ENCODE data around the gene GPS1. TPM values are rescaled to one million over a fixed set of nuclear protein-coding genes. Genes with fewer than 3 reads are reported as not detected.

Gene GPS1
- total and polyA plus RNA-seq, 2 of the 4 experiments (the other 2 are of a cell fraction) = 157 to 181 TPM

DNA sequence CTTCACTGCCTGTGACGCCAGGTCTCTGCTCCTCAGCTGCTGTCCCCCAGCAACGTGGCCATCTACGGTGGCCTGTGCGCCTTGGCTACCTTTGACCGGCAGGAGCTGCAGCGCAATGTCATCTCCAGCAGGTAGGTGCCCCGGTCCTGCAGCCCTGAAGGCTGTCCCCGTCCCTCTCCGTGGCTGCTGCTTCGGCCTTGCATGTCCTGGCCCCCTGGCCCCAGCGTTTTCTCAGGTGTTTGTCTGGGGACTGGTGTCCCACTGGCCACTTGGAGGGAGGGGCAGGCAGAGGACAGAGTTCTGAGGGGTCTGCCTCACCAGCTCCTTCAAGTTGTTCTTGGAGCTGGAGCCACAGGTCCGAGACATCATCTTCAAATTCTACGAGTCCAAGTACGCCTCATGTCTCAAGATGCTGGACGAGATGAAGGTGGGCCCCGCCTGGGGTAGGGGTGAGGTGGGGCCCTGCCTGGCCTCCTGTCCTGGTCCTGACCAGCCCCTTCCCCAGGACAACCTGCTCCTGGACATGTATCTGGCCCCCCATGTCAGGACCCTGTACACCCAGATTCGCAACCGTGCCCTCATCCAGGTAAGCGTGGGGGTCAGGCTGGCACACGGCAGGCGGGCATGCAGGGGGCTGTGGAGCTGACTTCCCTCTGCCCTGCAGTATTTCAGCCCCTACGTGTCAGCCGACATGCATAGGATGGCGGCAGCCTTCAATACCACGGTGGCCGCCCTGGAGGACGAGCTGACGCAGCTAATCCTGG lies 4.4 kb downstream of the GPS1 start:
- in situ Hi-C loops (cut with MboI; ENCODE audit: low sequenced_read_pairs) = no loop called here

More for the DNA sequence above, 4.4 kb downstream of the GPS1 start:
- H3K56ac ChIP-seq (ENCODE audit: extremely low read depth, insufficient read depth, low read length) = no peak overlapping the region
- H3K18ac ChIP-seq (ENCODE audit: low read depth, low read length) = no peak overlapping the region
- H3K4ac ChIP-seq (ENCODE audit: low read depth, low read length) = no peak overlapping the region
- TF ChIP-seq FOS (IDR thresholded peaks at IDR 0.05; ENCODE audit: low read depth, low read length) (no peak), MAFK (IDR thresholded peaks at IDR 0.05; ENCODE audit: low read depth, low read length) (no peak), ELK1 (IDR thresholded peaks at IDR 0.05; ENCODE audit: borderline replicate concordance, low read depth, low read length) (no peak), POLR2A (IDR thresholded peaks at IDR 0.05; ENCODE audit: low read depth, low read length) (no peak), RAD21 (IDR thresholded peaks at IDR 0.05; ENCODE audit: low read length) (no peak), CHD1 (IDR thresholded peaks at IDR 0.05; ENCODE audit: low read depth, low read length) (no peak), MXI1 (IDR thresholded peaks at IDR 0.05; ENCODE audit: borderline replicate concordance, low read depth, low read length) (no peak), SMC3 (IDR thresholded peaks at IDR 0.05; ENCODE audit: low read depth, low read length) (no peak), RCOR1 (IDR thresholded peaks at IDR 0.05; ENCODE audit: insufficient replicate concordance, low read length) (no peak), RFX5 (IDR thresholded peaks at IDR 0.05; ENCODE audit: low read depth, low read length) (no peak), CEBPB (IDR thresholded peaks at IDR 0.05; ENCODE audit: low read depth, low read length) (no peak)
- TF ChIP-seq, protein P1, sequence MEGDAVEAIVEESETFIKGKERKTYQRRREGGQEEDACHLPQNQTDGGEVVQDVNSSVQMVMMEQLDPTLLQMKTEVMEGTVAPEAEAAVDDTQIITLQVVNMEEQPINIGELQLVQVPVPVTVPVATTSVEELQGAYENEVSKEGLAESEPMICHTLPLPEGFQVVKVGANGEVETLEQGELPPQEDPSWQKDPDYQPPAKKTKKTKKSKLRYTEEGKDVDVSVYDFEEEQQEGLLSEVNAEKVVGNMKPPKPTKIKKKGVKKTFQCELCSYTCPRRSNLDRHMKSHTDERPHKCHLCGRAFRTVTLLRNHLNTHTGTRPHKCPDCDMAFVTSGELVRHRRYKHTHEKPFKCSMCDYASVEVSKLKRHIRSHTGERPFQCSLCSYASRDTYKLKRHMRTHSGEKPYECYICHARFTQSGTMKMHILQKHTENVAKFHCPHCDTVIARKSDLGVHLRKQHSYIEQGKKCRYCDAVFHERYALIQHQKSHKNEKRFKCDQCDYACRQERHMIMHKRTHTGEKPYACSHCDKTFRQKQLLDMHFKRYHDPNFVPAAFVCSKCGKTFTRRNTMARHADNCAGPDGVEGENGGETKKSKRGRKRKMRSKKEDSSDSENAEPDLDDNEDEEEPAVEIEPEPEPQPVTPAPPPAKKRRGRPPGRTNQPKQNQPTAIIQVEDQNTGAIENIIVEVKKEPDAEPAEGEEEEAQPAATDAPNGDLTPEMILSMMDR (conservative IDR thresholded peaks at IDR 0.05; ENCODE audit: low read depth, low read length) = no peak
- TF ChIP-seq, protein P2, sequence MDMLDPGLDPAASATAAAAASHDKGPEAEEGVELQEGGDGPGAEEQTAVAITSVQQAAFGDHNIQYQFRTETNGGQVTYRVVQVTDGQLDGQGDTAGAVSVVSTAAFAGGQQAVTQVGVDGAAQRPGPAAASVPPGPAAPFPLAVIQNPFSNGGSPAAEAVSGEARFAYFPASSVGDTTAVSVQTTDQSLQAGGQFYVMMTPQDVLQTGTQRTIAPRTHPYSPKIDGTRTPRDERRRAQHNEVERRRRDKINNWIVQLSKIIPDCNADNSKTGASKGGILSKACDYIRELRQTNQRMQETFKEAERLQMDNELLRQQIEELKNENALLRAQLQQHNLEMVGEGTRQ (IDR thresholded peaks at IDR 0.05; ENCODE audit: low read depth, low read length) = no peak
- dilution Hi-C loops (cut with HindIII; ENCODE audit: low sequenced_read_pairs, unreplicated experiment) (no loop called here), intact Hi-C loops (cut with micrococcal nuclease) (no loop called here)
- no peak overlapping the region for H2AK5ac ChIP-seq (ENCODE audit: low read depth, low read length)
- ChIA-PET POLR2A (ENCODE audit: unreplicated experiment) (no interaction called here), CTCF (no interaction called here)
- no peak overlapping the region for H2AFZ ChIP-seq (replicated peaks; ENCODE audit: low read length, poor library complexity)
- H2BK120ac ChIP-seq (ENCODE audit: low read depth, low read length) = no peak overlapping the region
- H4K20me1 ChIP-seq (ENCODE audit: insufficient read depth, low read length) = peaks cover 4% of the 10 kb centered on the region
- H2BK15ac ChIP-seq (ENCODE audit: low read depth, low read length) = no peak overlapping the region
- peaks cover 9% of the 10 kb centered on the region; the same call in 1 of the 2 replicates for H3K4me1 ChIP-seq (ENCODE audit: control insufficient read depth, insufficient read depth, low read length)
- H3K27me3 ChIP-seq (ENCODE audit: control insufficient read depth, insufficient read depth, low read length) = no peaks in the 10 kb centered on the region
- no peak overlapping the region for H4K8ac ChIP-seq (ENCODE audit: low read depth in 2 of 2, low read length in 2 of 2)
- H3K36me3 ChIP-seq (ENCODE audit: control insufficient read depth, insufficient read depth, low read length) = peaks cover 64% of the 10 kb centered on the region
- no peak overlapping the region for H3K23ac ChIP-seq (ENCODE audit: low read depth, low read length)
- H3K79me1 ChIP-seq (ENCODE audit: low read depth in 1 of 2, low read length in 2 of 2) = peaks cover 6 to 29% of the 10 kb centered on the region in 2 experiments
- H3K14ac ChIP-seq (replicated peaks; ENCODE audit: low read depth, low read length) = no peak overlapping the region
- H3K27ac ChIP-seq (ENCODE audit: insufficient read depth, low read length) = no peak overlapping the region
- H2AK9ac ChIP-seq (replicated peaks; ENCODE audit: low read depth, low read length, poor library complexity) = no peak overlapping the region
- no peak overlapping the region for H3K4me3 ChIP-seq (ENCODE audit: insufficient read depth, low read depth, low read length)
- 94% methylated on average over 19 of the region's 28 CpGs; no CpG with 5 or more reads in 1 of the 2 experiments for WGBS, 2 experiments (ENCODE audit: extremely low coverage in 2 of 2, insufficient read length in 1 of 2)
- H4K5ac ChIP-seq (ENCODE audit: low read depth, low read length) = no peak overlapping the region
- no peak for ATAC-seq (ENCODE audit: low read depth)
- no peaks in the 10 kb centered on the region for H3K9me1 ChIP-seq (ENCODE audit: insufficient read depth, low read length)
- no peak overlapping the region for H4K91ac ChIP-seq (ENCODE audit: insufficient read depth, low read depth, low read length)
- no peak overlapping the region for H2BK20ac ChIP-seq (ENCODE audit: low read depth, low read length)
- BruUV-seq (replicated peaks) = no TSS peak
- DNase-seq = no peak
- H3K4me2 ChIP-seq (ENCODE audit: low read depth, low read length) = no peak overlapping the region
- H2BK5ac ChIP-seq (ENCODE audit: low read depth, low read length, poor library complexity, severe bottlenecking) = no peak overlapping the region
- no peaks in the 10 kb centered on the region for H3K9me3 ChIP-seq (ENCODE audit: control insufficient read depth, insufficient read depth, low read length)
- H3K9ac ChIP-seq (ENCODE audit: low read depth, low read length) = no peak overlapping the region

Data from IMR-90 (cell line).